GM12891 (cell line): ENCODE results near the gene SHISA6.

Experiments used
- PAX5 ChIP-seq: IDR thresholded peaks from 2 replicates; pipeline ENCODE4 v1.6.1; 2011; ENCODE audit warnings: low read length, moderate library complexity, mild to moderate bottlenecking; ENCODE audit not compliant: insufficient read depth, severe bottlenecking
- POLR2A ChIP-seq: IDR thresholded peaks from 2 replicates; pipeline ENCODE4 v1.6.1; 2011; ENCODE audit warnings: low read depth, low read length, control low read depth
- POLR2AphosphoS5 ChIP-seq: IDR thresholded peaks from 2 replicates; pipeline ENCODE4 v1.6.1; 2011; ENCODE audit warnings: low read depth, low read length, control low read depth
- TAF1 ChIP-seq: IDR thresholded peaks from 2 replicates; pipeline ENCODE4 v1.6.1; 2011; ENCODE audit warnings: low read depth, low read length, control low read depth

- no peak for TF ChIP-seq PAX5
- no peak for TF ChIP-seq POLR2A
- TF ChIP-seq POLR2AphosphoS5 = no peak
- no peak for TF ChIP-seq TAF1
These were observed 307.4 kb downstream of the SHISA6 start for GRCh38 chr17:11548398-11548797.
